CD1c-positive myeloid dendritic cell (primary cell): ENCODE data around the gene AVPR2.

Experiments used
- DNase-seq: peaks from one replicate; pipeline ENCODE4 v3.0.0-alpha.2; 2016; ENCODE audit errors: extremely low spot score

AVPR2 gene

DNA sequence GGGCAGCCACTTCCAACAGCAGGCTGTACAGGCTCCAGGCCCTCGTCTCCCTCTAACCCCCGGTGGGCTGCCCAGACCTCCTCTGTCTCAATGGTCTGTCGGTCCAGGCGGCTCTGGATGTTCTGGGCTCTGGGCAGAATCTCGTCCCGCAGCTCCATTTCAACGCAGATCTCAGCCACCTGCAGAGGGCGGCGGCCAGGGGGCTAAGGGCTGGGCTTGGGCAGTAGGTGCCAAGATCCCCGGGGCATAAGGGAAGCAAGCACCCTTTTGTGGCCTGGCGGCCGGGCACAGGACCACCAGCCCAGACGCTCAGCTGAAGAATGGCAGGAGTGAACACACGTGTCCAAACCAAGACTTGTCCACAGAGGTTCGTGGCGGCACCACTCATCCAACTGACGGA, 9.2 kb downstream of the AVPR2 start:
- DNase-seq = no peak

GRCh38 chrX:153917869-153918268, 13.4 kb downstream of the AVPR2 start:
- DNase-seq = no peak

GRCh38 chrX:153919281-153919680, 14.8 kb downstream of the AVPR2 start:
- DNase-seq = no peak

DNA sequence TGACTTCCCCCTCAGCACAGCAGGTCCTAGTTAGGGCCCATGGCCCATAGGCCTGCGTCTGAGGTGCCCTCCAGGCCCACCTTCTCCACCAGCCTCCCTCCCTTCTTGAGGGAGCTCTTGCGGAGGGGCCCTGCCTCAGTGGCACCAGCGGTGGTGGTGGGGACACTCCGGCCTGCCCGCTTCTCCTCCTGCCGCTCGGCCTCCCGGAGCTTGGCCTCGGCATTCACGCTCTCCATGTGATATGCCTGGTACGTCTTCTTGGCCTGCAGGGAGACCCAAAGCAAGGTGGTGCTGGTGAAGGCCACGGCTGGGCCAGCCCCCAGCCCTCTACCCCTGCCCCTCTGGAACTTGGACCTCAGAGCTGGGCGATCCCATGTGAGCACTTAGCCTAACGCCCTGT, 16.1 kb downstream of the AVPR2 start:
- no peak for DNase-seq

GRCh38 chrX:153921070-153921469, 16.6 kb downstream of the AVPR2 start:
- DNase-seq = no peak

DNA sequence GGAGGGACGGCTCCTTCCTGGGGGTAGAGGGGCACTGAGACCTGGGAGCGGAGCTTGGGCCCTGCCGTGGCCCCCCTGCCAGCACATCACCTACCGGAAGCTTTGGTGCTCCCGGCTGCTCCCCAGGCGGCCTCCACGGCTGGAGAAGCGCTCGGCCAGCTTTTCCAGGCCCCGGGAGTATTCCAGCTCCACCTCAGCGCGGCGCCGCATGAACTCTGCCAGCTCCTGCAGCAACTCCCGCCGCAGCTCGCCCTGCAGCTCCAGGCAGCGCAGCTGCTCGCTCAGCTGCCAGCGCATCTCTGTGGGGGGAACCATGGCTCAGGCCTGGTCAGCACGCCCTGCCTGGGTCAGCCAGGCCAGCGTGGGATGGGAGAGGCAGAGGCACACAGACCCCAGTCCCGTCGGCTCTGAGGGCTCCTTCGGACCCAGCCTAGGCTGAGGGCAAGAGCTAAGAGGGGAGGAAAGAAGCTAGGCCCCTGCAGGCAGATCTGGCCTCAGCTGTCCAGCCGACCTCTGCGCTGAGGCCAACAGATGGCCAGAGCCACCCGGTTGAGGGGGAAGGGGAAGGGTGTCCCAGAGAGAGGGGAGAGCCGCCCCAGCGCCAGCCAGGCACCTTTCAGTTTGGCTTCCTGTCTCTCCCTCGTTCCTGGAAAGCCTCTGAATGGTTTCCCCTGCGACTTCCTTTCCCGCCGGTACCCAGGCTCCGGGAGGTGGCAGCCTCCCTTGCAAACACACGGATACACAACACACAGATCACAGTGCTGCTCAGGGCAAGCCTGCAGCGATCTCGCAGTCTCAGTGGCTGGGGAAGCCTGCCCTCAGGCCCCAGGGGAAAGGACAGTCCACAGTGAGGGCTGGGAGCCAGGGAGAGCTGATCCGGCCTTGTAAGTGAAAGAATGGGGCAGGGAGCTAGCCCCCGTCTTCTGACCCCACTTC, 17.3 kb downstream of the AVPR2 start:
- DNase-seq = no peak

DNA sequence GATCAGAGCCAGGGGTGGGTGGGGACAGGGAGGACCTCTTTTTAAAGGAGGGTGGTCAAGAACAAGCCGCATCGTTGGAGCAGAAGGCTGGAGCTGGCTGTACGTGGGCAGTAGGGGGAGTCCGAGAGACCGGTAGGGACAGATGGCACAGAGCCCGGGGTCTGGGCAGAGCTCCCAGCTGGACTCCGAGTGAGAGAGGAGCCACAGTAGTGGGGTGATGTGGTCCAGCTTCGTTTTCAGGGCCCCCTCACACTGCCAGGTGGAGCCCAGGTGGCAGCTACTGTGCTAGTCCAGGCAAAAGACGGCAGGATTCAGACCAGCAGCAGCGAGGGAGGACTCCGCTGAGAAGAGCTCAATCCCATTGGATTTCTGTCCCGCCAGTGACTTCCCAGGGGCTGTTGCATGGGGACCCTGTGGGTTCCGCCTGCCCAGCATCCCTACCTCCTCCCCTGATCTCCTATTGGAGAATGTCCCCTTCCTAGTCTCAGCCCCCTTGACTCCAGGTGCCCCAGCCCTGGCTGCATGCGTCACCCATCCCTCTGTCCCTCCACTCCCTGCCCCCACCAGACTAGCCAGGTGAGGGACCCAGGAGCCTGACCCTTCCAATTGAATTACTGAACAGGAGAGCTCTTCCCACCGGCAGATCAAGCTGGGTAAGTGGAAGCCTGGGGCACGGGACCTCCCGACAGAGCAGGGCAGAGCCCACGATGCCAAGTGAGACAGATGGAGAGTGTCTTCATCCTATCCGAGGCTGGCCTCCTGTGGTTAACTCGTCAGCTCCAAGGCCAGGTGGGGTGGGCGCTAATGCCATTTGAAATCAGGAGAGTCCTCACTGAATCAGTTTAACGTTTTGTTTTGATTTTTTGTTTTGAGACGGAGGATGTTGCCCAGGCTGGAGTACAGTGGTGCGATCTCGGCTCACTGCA, 18.7 kb downstream of the AVPR2 start:
- no peak for DNase-seq

DNA sequence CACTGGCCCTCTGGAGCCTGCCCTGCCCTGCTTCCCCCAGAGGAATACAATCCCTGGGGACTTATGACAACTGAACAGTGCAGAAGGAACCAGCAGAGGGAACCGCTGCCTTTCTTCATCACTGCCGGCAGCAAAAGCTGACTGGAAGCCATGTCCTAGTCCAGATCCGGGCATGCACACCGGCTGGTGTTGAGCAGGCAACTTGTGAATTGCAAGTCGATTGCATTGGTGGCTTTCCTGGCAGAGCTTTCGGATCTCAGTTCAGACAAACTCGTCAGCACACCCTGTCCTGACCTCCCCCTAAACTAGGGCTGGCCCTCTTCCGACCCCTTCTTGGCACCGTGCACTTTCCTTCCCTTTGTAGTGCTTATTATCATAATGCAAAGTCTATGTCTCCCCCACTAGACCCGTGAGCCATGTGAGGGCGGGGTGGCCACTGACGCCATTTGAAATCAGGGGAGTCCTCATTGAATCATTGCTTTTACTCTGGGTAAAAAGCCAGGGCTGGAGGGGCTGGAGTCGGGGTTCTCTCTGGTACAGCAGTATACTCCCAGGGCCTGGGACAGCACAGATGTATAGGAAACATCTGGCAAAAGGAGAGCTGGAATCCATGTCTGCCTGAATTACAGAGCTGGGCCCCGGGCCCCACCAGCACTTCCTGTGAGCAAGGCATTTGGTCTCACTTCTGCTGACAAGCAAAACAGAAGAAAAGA, 19.8 kb downstream of the AVPR2 start:
- peak; percentile 63 for DNase-seq

DNA sequence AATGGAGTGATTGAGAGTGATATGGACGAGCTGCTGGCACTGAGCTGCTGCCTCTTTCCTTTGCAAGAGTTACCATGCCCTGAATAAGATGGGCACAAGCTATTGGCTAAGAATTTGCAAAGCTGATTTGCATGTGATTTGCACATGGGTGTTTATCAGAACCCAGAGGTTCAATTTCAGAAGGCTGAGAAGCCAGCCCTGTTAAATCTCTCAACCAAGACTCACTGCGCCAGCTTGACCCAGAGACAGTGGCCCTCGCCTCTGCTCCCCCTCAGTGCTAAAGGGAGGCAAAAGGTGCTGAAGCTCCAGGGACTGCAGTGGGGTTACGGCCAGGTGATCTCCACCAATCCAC, 20.9 kb downstream of the AVPR2 start:
- no peak for DNase-seq

GRCh38 chrX:153925739-153926551, 21.5 kb downstream of the AVPR2 start, which contains the start of gene ARHGAP4:
Gene ARHGAP4, minus strand, starts transcription at chrX:153926264. Its CDS starts 62 bp downstream, at chrX:153926202.
- DNase-seq = peak; percentile 66

DNA sequence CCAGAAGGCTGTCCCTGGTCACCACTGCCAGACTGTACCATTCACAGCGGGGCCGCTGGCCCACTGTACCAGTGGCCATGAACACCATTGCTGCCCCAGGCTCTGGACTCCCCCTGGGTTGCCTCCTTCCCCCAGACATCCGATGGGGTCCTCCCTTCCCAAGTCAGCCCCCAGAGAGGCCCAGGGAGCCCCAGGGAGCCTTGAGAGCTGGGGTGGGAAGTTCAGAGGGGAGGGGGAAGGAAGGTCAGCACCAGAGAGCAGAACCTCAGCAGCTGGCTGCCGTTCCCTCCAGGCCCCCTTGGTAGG, 22.0 kb downstream of the AVPR2 start:
- no peak for DNase-seq

GRCh38 chrX:153926858-153927671, 22.6 kb downstream of the AVPR2 start:
- DNase-seq = peak; percentile 81

DNA sequence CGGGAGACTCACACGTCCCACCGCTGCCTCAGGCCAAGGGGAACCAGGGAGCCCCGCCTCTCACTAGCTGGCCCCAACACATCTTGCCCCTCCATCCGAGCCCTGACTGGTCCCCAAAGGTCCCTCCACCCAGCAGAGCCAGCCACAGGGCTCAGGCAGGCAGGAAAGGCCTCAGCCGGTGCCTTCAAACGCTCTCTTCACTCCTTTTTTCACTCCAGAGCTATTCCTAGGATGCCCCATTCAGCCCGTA, 23.1 kb downstream of the AVPR2 start:
- no peak for DNase-seq

DNA sequence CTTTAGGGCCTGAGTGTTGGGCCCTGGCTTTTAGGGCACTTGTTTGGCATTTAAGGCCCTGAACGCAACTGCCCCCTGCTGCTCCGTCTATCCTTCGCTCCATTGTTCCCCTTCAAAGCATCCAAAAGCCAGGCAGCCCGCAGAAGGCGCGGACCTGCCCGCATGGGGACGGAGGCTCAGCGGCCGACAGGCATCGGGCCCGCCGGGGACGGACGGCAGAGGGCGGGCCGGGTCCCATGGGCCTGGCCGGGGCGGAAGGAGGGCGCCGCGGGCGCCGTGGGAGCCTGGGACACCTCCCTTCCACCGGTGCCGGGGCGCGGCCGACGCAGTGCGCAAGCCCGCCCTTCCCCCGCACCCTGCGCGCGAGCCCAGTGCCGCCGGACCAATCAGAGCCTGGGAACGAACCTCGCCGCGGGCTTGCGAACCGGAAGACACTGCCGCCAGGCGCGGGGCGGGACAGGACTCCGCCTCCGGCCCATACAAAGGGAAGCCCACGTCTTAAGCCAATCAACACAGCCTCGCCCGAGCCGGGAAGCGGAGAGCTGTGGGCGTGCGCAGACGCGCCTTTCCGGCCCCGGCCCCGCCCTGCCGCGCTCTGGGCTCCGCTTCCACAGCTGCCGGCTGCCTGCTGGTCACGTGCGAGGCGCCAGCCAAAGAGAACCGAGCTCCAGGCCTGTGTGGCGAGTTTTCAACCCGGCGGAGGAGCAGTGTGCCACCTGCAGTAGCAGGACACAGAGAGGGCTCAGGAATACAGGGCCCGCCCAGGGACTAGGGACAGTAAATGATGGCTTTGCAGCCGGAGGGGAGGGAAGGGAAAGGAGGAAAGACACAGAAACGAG, 23.7 kb downstream of the AVPR2 start:
- DNase-seq = peak; percentile 96

GRCh38 chrX:153928846-153929245, 24.4 kb downstream of the AVPR2 start:
- no peak for DNase-seq

DNA sequence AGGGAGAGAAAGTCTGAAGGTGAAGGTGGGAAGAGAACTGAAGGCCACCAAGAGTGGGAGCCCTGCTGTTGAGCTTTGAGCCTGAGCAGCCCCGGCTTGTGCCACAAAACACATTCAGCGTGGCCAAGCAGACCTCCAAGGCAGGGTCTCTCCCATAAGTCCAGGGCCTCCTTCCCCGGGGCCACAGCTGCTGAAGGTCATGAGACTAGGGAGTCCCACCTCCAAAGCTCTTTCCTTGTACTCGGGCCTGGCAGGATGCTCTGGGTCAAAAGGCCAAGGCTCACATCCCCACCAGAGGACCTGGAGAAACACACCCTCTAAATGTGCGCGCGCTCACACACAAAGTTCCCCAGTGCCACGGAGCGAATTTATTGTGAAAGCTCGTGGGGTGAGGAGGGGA, 25.1 kb downstream of the AVPR2 start:
- DNase-seq = no peak

- no peak for DNase-seq
Measured at GRCh38 chrX:153930011-153930910, 25.8 kb downstream of the AVPR2 start.

DNA sequence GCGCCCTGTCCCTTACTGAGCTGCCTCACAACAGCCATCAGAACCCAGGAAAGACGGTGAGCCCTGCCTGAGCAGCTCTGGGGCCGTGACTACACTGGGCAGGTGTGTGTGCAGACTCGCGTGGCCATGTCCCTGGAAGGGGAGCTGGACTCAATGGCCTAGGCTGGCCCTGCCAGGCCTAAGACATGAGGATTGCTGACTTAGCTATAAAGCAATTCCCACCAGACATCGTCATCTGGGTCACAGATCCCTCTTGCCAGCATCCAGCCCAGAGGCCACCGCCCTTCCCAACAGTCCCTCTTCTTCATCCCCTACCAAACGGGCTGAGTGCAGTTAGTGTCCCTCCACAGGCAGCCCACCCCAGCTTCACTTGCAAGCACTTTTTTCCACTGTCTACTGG, 26.7 kb downstream of the AVPR2 start:
- DNase-seq = no peak

DNA sequence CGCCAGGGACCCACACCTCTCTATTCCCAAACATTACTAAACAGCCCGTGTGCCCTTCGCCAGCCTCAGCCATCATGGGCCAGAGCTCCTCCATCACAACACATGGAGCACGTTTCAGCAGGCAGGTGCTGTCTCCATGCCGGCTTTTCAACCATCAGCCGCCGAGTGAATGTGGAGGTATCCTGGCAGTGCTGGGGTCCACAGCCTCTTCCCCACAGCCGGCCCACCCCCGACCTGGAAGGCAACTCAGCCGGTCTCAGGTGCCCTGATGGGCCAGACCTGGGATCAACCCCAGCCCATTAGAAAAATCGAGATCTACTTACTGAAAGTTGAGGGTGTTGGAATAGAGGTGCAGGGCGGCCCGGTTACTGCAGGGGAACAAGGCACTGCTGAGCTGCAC, 27.3 kb downstream of the AVPR2 start:
- no peak for DNase-seq
